HCT116 (cell line): ENCODE measurements around the gene EIF2B2. TPM values are rescaled to one million over a fixed set of nuclear protein-coding genes. Genes with fewer than 3 reads are reported as not detected.

Experiments
- ATAC-seq: fragments of 200-7000 bp; cut with Tn5 transposase; 2 replicates; pipeline ENCODE4 v1.9.1; 2020; ENCODE audit warnings: mild to moderate bottlenecking, moderate library complexity
- BruUV-seq: library from RNA; stranded (reverse); fragments of 400-500 nt; replicated peaks from 2 replicates; lab custom pipeline; 2021; lab: Mats Ljungman, UMichigan
- CTCF ChIA-PET: fragments of 300-600 bp; sonication (Branson Sonifier 250); formaldehyde crosslinking; loops from one replicate; lab custom pipeline; 2021; ENCODE audit warnings: antibody characterized with exemption; lab: Charles Lee
- POLR2A ChIA-PET: fragments of 300-600, 350-600 bp; sonication (Branson Sonifier 250); formaldehyde crosslinking; loops from one replicate; lab custom pipeline; 2021; ENCODE audit warnings: antibody characterized with exemption; lab: Charles Lee
- RAD21 ChIA-PET, 2 experiments: fragments of 300-600 bp; sonication (Branson Sonifier 250); formaldehyde crosslinking; loops; one replicate each; lab custom pipeline; 2023; ENCODE audit warnings: low total read pairs in 2 of 2; ENCODE audit not compliant: uncharacterized antibody in 2 of 2, unreplicated experiment in 2 of 2, low non-redundant PET in 1 of 2; lab: Charles Lee
- DNase-seq: peaks from one replicate; pipeline ENCODE4 v3.0.0-alpha.2; 2010; ENCODE audit warnings: low read depth, low spot score
- H2AFZ ChIP-seq: fragments of 200-600 bp; shearing (Covaris generic), sonication (generic); 2 replicates; pipeline ENCODE4 v1.6.1; 2017; ENCODE audit warnings: low read depth, mixed run types, mixed read lengths, antibody characterized with exemption, low read length; ENCODE audit not compliant: poor library complexity, severe bottlenecking
- H3K27ac ChIP-seq: 2 replicates; pipeline ENCODE4 v1.5.1; 2012; ENCODE audit warnings: low read depth, low read length
- H3K27me3 ChIP-seq: fragments of 200-600 bp; sonication (generic); 2 replicates; pipeline ENCODE4 v1.6.1; 2016; ENCODE audit warnings: mixed run types, low read length, mixed read lengths; ENCODE audit not compliant: insufficient read depth
- H3K36me3 ChIP-seq, 2 experiments: fragments of 200-500 bp in 1 of 2; fragments of 200-600 bp in 1 of 2; sonication (Bioruptor generic) in 1 of 2; sonication (generic) in 1 of 2; 2 replicates each; pipeline versions ENCODE4 v1.5.1 to v1.6.1; 2014 to 2016; ENCODE audit warnings: low read length in 2 of 2, inconsistent platforms in 1 of 2, mixed read lengths in 1 of 2, mixed run types in 1 of 2; ENCODE audit not compliant: insufficient read depth in 2 of 2, control insufficient read depth in 1 of 2
- H3K4me1 ChIP-seq, 2 experiments: fragments of 200-600 bp in 1 of 2; sonication (generic) in 1 of 2; 2 replicates each; pipeline versions ENCODE4 v1.5.1 to v1.6.1; 2012 to 2017; ENCODE audit warnings: low read length in 2 of 2, inconsistent platforms in 1 of 2, mild to moderate bottlenecking in 1 of 2, mixed read lengths in 1 of 2, mixed run types in 1 of 2, moderate library complexity in 1 of 2; ENCODE audit not compliant: insufficient read depth in 2 of 2, control insufficient read depth in 1 of 2
- H3K4me2 ChIP-seq: fragments of 200-600 bp; sonication (generic); 2 replicates; pipeline ENCODE4 v1.6.1; 2017; ENCODE audit warnings: mixed run types, low read length, mixed read lengths
- H3K4me3 ChIP-seq, 2 experiments: fragments of 200-600 bp in 1 of 2; sonication (generic) in 1 of 2; replicated peaks in 1 of 2; 2 replicates each; pipeline ENCODE4 v1.5.1; 2011 to 2016; ENCODE audit warnings: low read length in 2 of 2, control low read depth in 1 of 2, low read depth in 1 of 2, mild to moderate bottlenecking in 1 of 2, mixed read lengths in 1 of 2, mixed run types in 1 of 2
- H3K79me2 ChIP-seq: fragments of 200-600 bp; sonication (generic); 2 replicates; pipeline ENCODE4 v1.6.1; 2017; ENCODE audit warnings: mild to moderate bottlenecking, mixed run types, low read length, moderate library complexity, mixed read lengths; ENCODE audit not compliant: insufficient read depth
- H3K9ac ChIP-seq: fragments of 200-600 bp; sonication (generic); 2 replicates; pipeline ENCODE4 v1.6.1; 2016; ENCODE audit warnings: low read length, mixed read lengths
- H3K9me2 ChIP-seq: fragments of 200-600 bp; sonication (generic), shearing (Covaris generic); 2 replicates; pipeline ENCODE4 v1.6.1; 2017; ENCODE audit warnings: mixed run types, mild to moderate bottlenecking, moderate library complexity; ENCODE audit not compliant: insufficient read depth
- H3K9me3 ChIP-seq, 2 experiments: fragments of 200-500 bp in 1 of 2; fragments of 200-600 bp in 1 of 2; sonication (Bioruptor generic) in 1 of 2; sonication (generic) in 1 of 2; 2 replicates each; pipeline ENCODE4 v1.6.1; 2014 to 2017; ENCODE audit warnings: low read length in 2 of 2, mixed read lengths in 2 of 2, inconsistent platforms in 1 of 2, low read depth in 1 of 2, mild to moderate bottlenecking in 1 of 2, mixed run types in 1 of 2, moderate library complexity in 1 of 2; ENCODE audit not compliant: control insufficient read depth in 1 of 2, insufficient read depth in 1 of 2
- H4K20me1 ChIP-seq: fragments of 200-600 bp; sonication (generic), shearing (Covaris generic); 2 replicates; pipeline ENCODE4 v1.6.1; 2017; ENCODE audit warnings: mixed run types, mild to moderate bottlenecking, moderate library complexity; ENCODE audit not compliant: insufficient read depth
- CEBPB ChIP-seq: IDR thresholded peaks from 2 replicates; pipeline ENCODE4 v1.6.1; 2012; ENCODE audit warnings: low read depth
- SP1 ChIP-seq: IDR thresholded peaks from 2 replicates; pipeline ENCODE4 v1.6.1; 2012; ENCODE audit warnings: low read depth
- SRF ChIP-seq: IDR thresholded peaks from 2 replicates; pipeline ENCODE4 v1.6.1; 2012; ENCODE audit warnings: low read depth
- TCF7L2 ChIP-seq: IDR thresholded peaks from 2 replicates; pipeline ENCODE4 v1.7.0; 2011; ENCODE audit warnings: borderline replicate concordance, inconsistent platforms; ENCODE audit not compliant: insufficient read depth, insufficient read length; ENCODE audit errors: extremely low read depth
- ZFX ChIP-seq: fragments of 450-650 bp; IDR thresholded peaks from 2 replicates; pipeline ENCODE4 v1.6.1; 2017
- ZNF274 ChIP-seq: fragments of 200-500 bp; sonication (Bioruptor generic); IDR thresholded peaks from 2 replicates; pipeline ENCODE4 v1.6.1; 2014; ENCODE audit warnings: mild to moderate bottlenecking, low read depth, low read length, inconsistent platforms
- intact Hi-C: fragments of 100-400 bp; cut with micrococcal nuclease; formaldehyde crosslinking; loops from 2 replicates; pipeline ENCODE4 v1.10.0; 2022
- total RNA-seq: library from RNA; stranded (reverse); gene quantifications from one replicate; pipeline ENCODE4 v1.2.1, GENCODE V29; 2021; ENCODE audit not compliant: unreplicated experiment
- TF ChIP-seq, protein P1 (sequence below): IDR thresholded peaks from 2 replicates; pipeline ENCODE4 v1.6.1; 2011; ENCODE audit warnings: mild to moderate bottlenecking, low read length, moderate library complexity; ENCODE audit not compliant: insufficient replicate concordance; ENCODE audit errors: extremely low read depth

Gene EIF2B2
- total RNA-seq, 1 experiment from 2014 or later: 54.8 TPM

- H3K9me2 ChIP-seq: no peaks in the 10 kb centered on the region
- no peak for ATAC-seq
- no TSS peak for BruUV-seq
These were observed 38.9 kb upstream of the EIF2B2 start for GRCh38 chr14:74963705-74964271.

More at GRCh38 chr14:74963705-74964271, 38.9 kb upstream of the EIF2B2 start:
- Histone ChIP-seq H3K4me1 (no peaks in the 10 kb centered on the region), H3K27ac (no peak overlapping the region), H3K4me3 (no peak overlapping the region), H3K4me2 (no peak overlapping the region), H3K79me2 (no peaks in the 10 kb centered on the region), H3K36me3 (no peaks in the 10 kb centered on the region), H3K9me3 (no peaks in the 10 kb centered on the region), H2AFZ (no peak overlapping the region), H3K9ac (no peak overlapping the region), H3K27me3 (no peaks in the 10 kb centered on the region), H4K20me1 (no peaks in the 10 kb centered on the region)
- TF ChIP-seq SP1: no peak
- TF ChIP-seq SRF: no peak
- no peak for TF ChIP-seq TCF7L2
- no peak for TF ChIP-seq ZNF274
- TF ChIP-seq CEBPB: no peak
- TF ChIP-seq, protein P1, sequence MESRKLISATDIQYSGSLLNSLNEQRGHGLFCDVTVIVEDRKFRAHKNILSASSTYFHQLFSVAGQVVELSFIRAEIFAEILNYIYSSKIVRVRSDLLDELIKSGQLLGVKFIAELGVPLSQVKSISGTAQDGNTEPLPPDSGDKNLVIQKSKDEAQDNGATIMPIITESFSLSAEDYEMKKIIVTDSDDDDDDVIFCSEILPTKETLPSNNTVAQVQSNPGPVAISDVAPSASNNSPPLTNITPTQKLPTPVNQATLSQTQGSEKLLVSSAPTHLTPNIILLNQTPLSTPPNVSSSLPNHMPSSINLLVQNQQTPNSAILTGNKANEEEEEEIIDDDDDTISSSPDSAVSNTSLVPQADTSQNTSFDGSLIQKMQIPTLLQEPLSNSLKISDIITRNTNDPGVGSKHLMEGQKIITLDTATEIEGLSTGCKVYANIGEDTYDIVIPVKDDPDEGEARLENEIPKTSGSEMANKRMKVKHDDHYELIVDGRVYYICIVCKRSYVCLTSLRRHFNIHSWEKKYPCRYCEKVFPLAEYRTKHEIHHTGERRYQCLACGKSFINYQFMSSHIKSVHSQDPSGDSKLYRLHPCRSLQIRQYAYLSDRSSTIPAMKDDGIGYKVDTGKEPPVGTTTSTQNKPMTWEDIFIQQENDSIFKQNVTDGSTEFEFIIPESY: no peak
- no peak for TF ChIP-seq ZFX
- intact Hi-C loops: no loop called here
- ChIA-PET CTCF (interaction anchor here (1.6 kb wide), 1 partner anchor 18 kb away, joined by 4 read pairs; no protein-coding TSS in a partner anchor), RAD21 (no interaction called here), POLR2A (interaction anchor here (1.7 kb wide), 1 partner anchor 9 kb away, joined by 8 read pairs; the partner anchor contains the start of gene PGF)
- DNase-seq: no peak
